Trophoblast cell (in vitro differentiated cells and primary cell): ENCODE results near the gene PPP1R12A.

Experiments used
- DNase-seq, 2 donors: peaks; one replicate each; pipeline ENCODE4 v3.0.0-alpha.2; 2016
- H2AFZ ChIP-seq: 2 replicates; pipeline ENCODE4 v1.6.1; 2013; ENCODE audit warnings: low read length, moderate library complexity, mild to moderate bottlenecking; ENCODE audit not compliant: insufficient read depth, poor library complexity
- H2AK5ac ChIP-seq: 2 replicates; pipeline ENCODE4 v1.6.1; 2013; ENCODE audit warnings: mild to moderate bottlenecking, low read length
- H2BK120ac ChIP-seq: 2 replicates; pipeline ENCODE4 v1.6.1; 2013; ENCODE audit warnings: low read length, mild to moderate bottlenecking, moderate library complexity; ENCODE audit not compliant: insufficient read depth, poor library complexity
- H2BK12ac ChIP-seq: 2 replicates; pipeline ENCODE4 v1.6.1; 2013; ENCODE audit warnings: mild to moderate bottlenecking, low read length, moderate library complexity
- H2BK5ac ChIP-seq: 2 replicates; pipeline ENCODE4 v1.6.1; 2013; ENCODE audit warnings: low read length, low read depth, moderate library complexity, mild to moderate bottlenecking; ENCODE audit not compliant: poor library complexity
- H3K14ac ChIP-seq: 2 replicates; pipeline ENCODE4 v1.6.1; 2013; ENCODE audit warnings: mild to moderate bottlenecking, low read length
- H3K18ac ChIP-seq: 2 replicates; pipeline ENCODE4 v1.6.1; 2013; ENCODE audit warnings: mild to moderate bottlenecking, low read length
- H3K23ac ChIP-seq: 2 replicates; pipeline ENCODE4 v1.6.1; 2013; ENCODE audit warnings: low read length
- H3K27ac ChIP-seq: 2 replicates; pipeline ENCODE4 v1.5.1; 2013; ENCODE audit warnings: low read depth, mild to moderate bottlenecking, inconsistent platforms, low read length, moderate library complexity
- H3K27me3 ChIP-seq: 2 replicates; pipeline ENCODE4 v1.6.1; 2013; ENCODE audit warnings: inconsistent platforms, mild to moderate bottlenecking, low read length, moderate library complexity; ENCODE audit not compliant: insufficient read depth
- H3K36me3 ChIP-seq, 2 experiments: 1 replicate in 1 of 2; 2 replicates in 1 of 2; pipeline ENCODE4 v1.6.1; 2013; ENCODE audit warnings: low read length in 2 of 2, mild to moderate bottlenecking in 2 of 2, moderate library complexity in 1 of 2; ENCODE audit not compliant: insufficient read depth in 2 of 2, control insufficient read depth in 1 of 2
- H3K4ac ChIP-seq: 2 replicates; pipeline ENCODE4 v1.6.1; 2013; ENCODE audit warnings: low read depth, mild to moderate bottlenecking, low read length, moderate library complexity
- H3K4me1 ChIP-seq, 2 experiments: 1 replicate in 1 of 2; 2 replicates in 1 of 2; pipeline ENCODE4 v1.6.1; 2013; ENCODE audit warnings: low read length in 2 of 2, mild to moderate bottlenecking in 2 of 2, moderate library complexity in 1 of 2; ENCODE audit not compliant: insufficient read depth in 2 of 2, control insufficient read depth in 1 of 2
- H3K4me2 ChIP-seq: 2 replicates; pipeline ENCODE4 v1.6.1; 2013; ENCODE audit warnings: inconsistent platforms, mild to moderate bottlenecking, low read length, moderate library complexity
- H3K4me3 ChIP-seq: 2 replicates; pipeline ENCODE4 v1.5.1; 2013; ENCODE audit warnings: mild to moderate bottlenecking, low read depth, low read length, inconsistent platforms
- H3K79me1 ChIP-seq: one replicate; pipeline ENCODE4 v1.6.1; 2013; ENCODE audit warnings: low read length
- H3K79me2 ChIP-seq: 2 replicates; pipeline ENCODE4 v1.6.1; 2013; ENCODE audit warnings: low read length, mild to moderate bottlenecking; ENCODE audit not compliant: control insufficient read depth, insufficient read depth, poor library complexity
- H3K9ac ChIP-seq: 2 replicates; pipeline ENCODE4 v1.6.1; 2013; ENCODE audit warnings: mild to moderate bottlenecking, low read length
- H3K9me3 ChIP-seq: 2 replicates; pipeline ENCODE4 v1.6.1; 2013; ENCODE audit warnings: low read depth, mild to moderate bottlenecking, control low read depth, inconsistent platforms, low read length; ENCODE audit not compliant: insufficient read depth
- H4K12ac ChIP-seq: 2 replicates; pipeline ENCODE4 v1.6.1; 2013; ENCODE audit warnings: low read depth, mild to moderate bottlenecking, low read length, moderate library complexity
- H4K8ac ChIP-seq: 2 replicates; pipeline ENCODE4 v1.6.1; 2013; ENCODE audit warnings: low read depth, mild to moderate bottlenecking, low read length, moderate library complexity
- H4K91ac ChIP-seq: one replicate; pipeline ENCODE4 v1.6.1; 2013; ENCODE audit warnings: low read depth, mild to moderate bottlenecking, low read length, moderate library complexity
- WGBS: extraction: QIAGEN DNeasy Blood & Tissue Kit; methylation state at CpG from one replicate; pipeline ENCODE4 v1.1.7; 2013; ENCODE audit warnings: missing lambda C conversion rate; ENCODE audit not compliant: insufficient read length, insufficient coverage; ENCODE audit errors: extremely low coverage; 5-methylcytosine and 5-hydroxymethylcytosine counted together

PPP1R12A gene

DNA sequence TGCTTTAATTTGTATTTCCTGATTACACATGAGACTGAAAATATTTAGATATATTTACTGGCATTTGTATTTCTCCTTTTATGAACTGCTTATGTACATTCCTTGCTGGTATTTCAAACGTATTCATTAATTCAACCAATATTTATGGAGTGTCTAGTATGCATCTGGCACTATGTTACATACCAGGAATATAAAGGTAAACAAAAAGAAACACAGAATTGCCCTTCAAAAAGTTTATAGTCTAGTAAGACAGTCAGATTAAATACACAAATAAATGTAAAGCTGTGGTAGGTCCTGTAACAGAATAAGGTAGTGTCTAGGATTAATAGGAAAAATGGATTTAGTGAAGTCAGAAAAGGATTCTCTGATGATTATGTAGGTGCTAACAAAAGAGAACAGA, 87.5 kb downstream of the PPP1R12A start:
- Histone ChIP-seq H3K9ac (no peak overlapping the region), H3K4me3 (no peak overlapping the region), H4K91ac (no peak overlapping the region), H3K27ac (no peak overlapping the region), H3K79me1 (no peaks in the 10 kb centered on the region), H2BK120ac (no peak overlapping the region), H3K4ac (no peak overlapping the region), H3K27me3 (no peaks in the 10 kb centered on the region), H3K9me3 (no peaks in the 10 kb centered on the region), H3K14ac (no peak overlapping the region), H3K4me1 (no peaks in the 10 kb centered on the region), H3K79me2 (no peaks in the 10 kb centered on the region), H4K12ac (no peak overlapping the region), H2BK12ac (no peak overlapping the region), H2BK5ac (no peak overlapping the region), H4K8ac (no peak overlapping the region), H3K18ac (no peak overlapping the region), H2AK5ac (no peak overlapping the region), H2AFZ (no peak overlapping the region), H3K36me3 (peaks cover 0 to 2% of the 10 kb centered on the region in 2 experiments), H3K23ac (no peak overlapping the region), H3K4me2 (no peak overlapping the region)
- DNase-seq, result no peak
- WGBS, result no CpG with 5 or more reads among the region's 1 CpG

DNA sequence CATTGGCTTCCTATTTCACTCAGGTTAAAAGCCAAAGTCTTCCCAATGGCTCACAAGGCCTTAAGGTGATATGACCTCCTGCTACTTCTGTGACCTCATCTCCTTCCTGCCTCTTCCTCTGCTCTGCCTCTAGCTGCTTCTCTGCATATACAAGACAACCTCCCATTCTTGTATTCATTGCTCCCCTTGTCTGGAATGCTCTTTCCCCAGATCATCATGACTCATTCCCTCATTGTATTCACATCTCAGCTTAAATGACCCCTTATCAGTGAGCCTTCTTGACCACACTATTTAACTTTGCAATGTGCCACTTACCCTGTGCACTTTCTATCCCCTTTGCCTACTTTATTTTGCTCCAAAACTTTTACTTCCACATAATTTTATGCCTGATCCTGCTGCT, 90.2 kb downstream of the PPP1R12A start:
- no peaks in the 10 kb centered on the region for H3K27me3 ChIP-seq
- no peak overlapping the region for H2BK5ac ChIP-seq
- H3K18ac ChIP-seq, result no peak overlapping the region
- H4K91ac ChIP-seq, result no peak overlapping the region
- H2BK12ac ChIP-seq, result no peak overlapping the region
- H3K4me3 ChIP-seq, result no peak overlapping the region
- no peak overlapping the region for H2BK120ac ChIP-seq
- peaks cover 2% of the 10 kb centered on the region in 2 experiments for H3K36me3 ChIP-seq
- H4K8ac ChIP-seq, result no peak overlapping the region
- H3K23ac ChIP-seq, result no peak overlapping the region
- no peak overlapping the region for H3K4me2 ChIP-seq
- H3K4me1 ChIP-seq, result peaks cover 0 to 2% of the 10 kb centered on the region in 2 experiments
- H3K27ac ChIP-seq, result no peak overlapping the region
- H3K79me2 ChIP-seq, result no peaks in the 10 kb centered on the region
- H2AK5ac ChIP-seq, result no peak overlapping the region
- no peaks in the 10 kb centered on the region for H3K9me3 ChIP-seq
- peaks cover 2% of the 10 kb centered on the region for H3K79me1 ChIP-seq
- H3K9ac ChIP-seq, result no peak overlapping the region
- H3K14ac ChIP-seq, result no peak overlapping the region
- no peak overlapping the region for H2AFZ ChIP-seq
- H4K12ac ChIP-seq, result no peak overlapping the region
- DNase-seq, result peak in 1 of 2 donors; percentile 20
- H3K4ac ChIP-seq, result no peak overlapping the region

DNA sequence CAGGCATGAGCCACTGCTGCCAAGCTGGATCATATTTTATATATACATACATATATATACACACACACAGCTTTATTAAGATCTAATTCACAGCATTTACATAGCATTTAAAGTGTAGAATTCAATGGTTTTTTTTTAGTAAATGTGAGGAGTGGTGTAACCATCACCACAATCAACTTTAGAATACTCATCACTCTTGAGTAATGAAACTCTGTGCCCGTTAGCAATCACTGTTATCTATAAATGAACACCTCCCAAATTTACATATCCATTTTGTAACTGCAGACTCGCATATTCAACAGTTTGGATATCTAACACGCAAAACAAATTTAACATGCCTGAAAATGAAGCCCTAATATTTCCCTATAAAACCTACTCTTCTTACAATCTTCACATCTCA, 90.9 kb downstream of the PPP1R12A start:
- Histone ChIP-seq H3K9me3 (peaks cover 2% of the 10 kb centered on the region), H3K18ac (no peak overlapping the region), H3K4ac (no peak overlapping the region), H3K4me3 (no peak overlapping the region), H3K4me1 (peaks cover 0 to 2% of the 10 kb centered on the region in 2 experiments), H2AK5ac (no peak overlapping the region), H3K79me2 (no peaks in the 10 kb centered on the region), H3K9ac (no peak overlapping the region), H4K91ac (no peak overlapping the region), H3K4me2 (no peak overlapping the region), H3K14ac (no peak overlapping the region), H2BK5ac (no peak overlapping the region), H3K36me3 (peaks cover 3 to 8% of the 10 kb centered on the region in 2 experiments), H3K79me1 (peaks cover 2% of the 10 kb centered on the region), H2AFZ (no peak overlapping the region), H3K23ac (no peak overlapping the region), H2BK120ac (no peak overlapping the region), H2BK12ac (no peak overlapping the region), H3K27me3 (no peaks in the 10 kb centered on the region), H4K8ac (no peak overlapping the region), H3K27ac (no peak overlapping the region), H4K12ac (no peak overlapping the region)
- no CpG with 5 or more reads among the region's 3 CpGs for WGBS
- DNase-seq, result no peak

DNA sequence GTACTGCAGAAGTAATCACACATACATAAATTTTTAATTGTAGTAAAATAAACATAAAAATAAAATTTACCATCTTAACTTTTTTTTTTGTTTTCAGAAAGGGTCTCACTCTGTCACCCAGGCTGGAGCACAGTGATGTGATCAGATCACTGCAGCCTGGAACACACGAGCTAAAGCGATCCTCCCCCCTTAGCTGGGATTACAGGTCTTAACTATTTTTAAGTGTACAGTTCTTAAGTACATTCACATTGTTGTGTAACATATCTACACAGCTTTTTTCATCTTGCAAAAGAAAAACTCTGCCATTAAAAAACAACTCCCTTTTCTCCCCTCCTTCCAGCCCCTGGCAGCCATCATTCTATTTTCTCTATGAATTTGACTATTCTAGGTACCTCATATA, 92.3 kb downstream of the PPP1R12A start:
- Histone ChIP-seq H2BK12ac (no peak overlapping the region), H4K91ac (no peak overlapping the region), H3K36me3 (peaks cover 11 to 16% of the 10 kb centered on the region in 2 experiments), H2AK5ac (no peak overlapping the region), H3K4ac (no peak overlapping the region), H3K27ac (no peak overlapping the region), H4K12ac (no peak overlapping the region), H4K8ac (no peak overlapping the region), H3K4me1 (peaks cover 0 to 2% of the 10 kb centered on the region in 2 experiments), H3K18ac (no peak overlapping the region), H2BK5ac (no peak overlapping the region), H3K79me2 (no peaks in the 10 kb centered on the region), H3K79me1 (peaks cover 2% of the 10 kb centered on the region), H2BK120ac (no peak overlapping the region), H3K23ac (no peak overlapping the region), H3K4me3 (no peak overlapping the region), H3K27me3 (no peaks in the 10 kb centered on the region), H2AFZ (no peak overlapping the region), H3K9ac (no peak overlapping the region), H3K14ac (no peak overlapping the region), H3K9me3 (peaks cover 9% of the 10 kb centered on the region), H3K4me2 (no peak overlapping the region)
- DNase-seq, result no peak
- WGBS, result no CpG with 5 or more reads among the region's 2 CpGs
